ENCODE measurements around the gene ECI2.
"Not testable (repeated sequence)": the region's sequence is repeated elsewhere in the genome, so short reads cannot be mapped to it uniquely, and the experiment has no call there.

The ECI2 gene

DNA sequence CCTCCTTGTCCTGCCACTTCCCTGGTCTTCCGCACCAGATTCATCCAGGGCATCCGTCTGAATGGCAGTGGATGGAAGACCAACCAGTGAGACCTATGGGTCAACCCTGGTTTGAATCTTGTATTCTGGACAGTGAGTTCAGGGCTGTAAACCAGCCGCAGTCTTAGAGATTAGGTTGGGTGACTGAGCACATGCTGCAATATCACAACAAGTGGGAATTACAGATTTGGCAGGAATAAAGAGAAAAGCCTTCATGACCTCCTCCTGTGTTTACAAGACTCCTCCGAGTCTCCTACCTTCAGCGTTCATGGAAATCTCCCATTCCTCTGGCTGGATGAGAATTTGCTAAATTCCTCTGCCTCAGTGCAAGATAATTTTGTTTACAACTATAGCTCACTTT is 9.9 kb downstream of the ECI2 start:
- Histone ChIP-seq H3K27me3 (ENCODE audit: control insufficient read depth, insufficient read depth, low read length) (no peaks in the 10 kb centered on the region), H3K4me3 (ENCODE audit: low read length) (no peak overlapping the region), H3K4me1 (ENCODE audit: control insufficient read depth, insufficient read depth, low read length) (no peaks in the 10 kb centered on the region), H3K9me3 (ENCODE audit: control insufficient read depth, insufficient read depth, low read length) (no peaks in the 10 kb centered on the region), H3K36me3 (ENCODE audit: control insufficient read depth, insufficient read depth, low read length) (peaks cover 21% of the 10 kb centered on the region; the same call in 1 of the 2 replicates), H3K27ac (ENCODE audit: low read length) (no peak overlapping the region)
- no peak for DNase-seq (ENCODE audit: low read depth, low spot score)
- no CpG with 5 or more reads among the region's 5 CpGs for WGBS (ENCODE audit: insufficient coverage, insufficient read length)

DNA sequence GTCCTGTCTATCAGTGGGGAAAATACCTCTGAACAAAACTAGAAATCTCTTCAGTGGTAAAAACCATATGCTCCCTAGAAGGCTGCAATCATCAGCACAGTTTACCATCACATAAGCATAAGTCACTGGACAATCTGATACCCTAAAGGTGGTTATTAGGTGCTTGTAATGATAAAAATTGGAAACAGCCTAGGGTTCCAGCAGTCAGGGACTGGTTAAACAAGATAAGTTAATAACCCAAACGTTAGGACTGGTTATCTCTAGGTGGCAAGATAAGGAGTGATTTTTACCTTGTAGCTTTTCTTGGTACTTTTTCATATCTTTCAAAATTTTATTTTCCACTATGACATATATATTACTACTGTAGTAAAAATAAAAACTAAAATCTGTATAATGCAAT is 11.0 kb downstream of the ECI2 start:
- H3K9me3 ChIP-seq (ENCODE audit: control insufficient read depth, insufficient read depth, low read length): no peaks in the 10 kb centered on the region
- no peaks in the 10 kb centered on the region for H3K27me3 ChIP-seq (ENCODE audit: control insufficient read depth, insufficient read depth, low read length)
- H3K27ac ChIP-seq (ENCODE audit: low read length): no peak overlapping the region
- H3K4me3 ChIP-seq (ENCODE audit: low read length): no peak overlapping the region
- WGBS (ENCODE audit: insufficient coverage, insufficient read length): no CpG with 5 or more reads among the region's 1 CpG
- H3K36me3 ChIP-seq (ENCODE audit: control insufficient read depth, insufficient read depth, low read length): peaks cover 16% of the 10 kb centered on the region; the same call in 1 of the 2 replicates
- DNase-seq (ENCODE audit: low read depth, low spot score): no peak
- no peaks in the 10 kb centered on the region for H3K4me1 ChIP-seq (ENCODE audit: control insufficient read depth, insufficient read depth, low read length)

GRCh38 chr6:4115741-4116140 is 19.6 kb downstream of the ECI2 start:
- peaks cover 11% of the 10 kb centered on the region; the same call in 1 of the 2 replicates for H3K36me3 ChIP-seq (ENCODE audit: control insufficient read depth, insufficient read depth, low read length)
- WGBS (ENCODE audit: insufficient coverage, insufficient read length): no CpG with 5 or more reads among the region's 4 CpGs
- no peak overlapping the region for H3K27ac ChIP-seq (ENCODE audit: low read length)
- no peaks in the 10 kb centered on the region for H3K27me3 ChIP-seq (ENCODE audit: control insufficient read depth, insufficient read depth, low read length)
- DNase-seq (ENCODE audit: low read depth, low spot score): no peak
- H3K4me3 ChIP-seq (ENCODE audit: low read length): no peak overlapping the region
- H3K4me1 ChIP-seq (ENCODE audit: control insufficient read depth, insufficient read depth, low read length): no peaks in the 10 kb centered on the region
- no peaks in the 10 kb centered on the region for H3K9me3 ChIP-seq (ENCODE audit: control insufficient read depth, insufficient read depth, low read length)

GRCh38 chr6:4114123-4114522 is 21.3 kb downstream of the ECI2 start:
- H3K27ac ChIP-seq (ENCODE audit: low read length): no peak overlapping the region
- no peaks in the 10 kb centered on the region for H3K27me3 ChIP-seq (ENCODE audit: control insufficient read depth, insufficient read depth, low read length)
- WGBS (ENCODE audit: insufficient coverage, insufficient read length): no CpG with 5 or more reads among the region's 3 CpGs
- no peak for DNase-seq (ENCODE audit: low read depth, low spot score)
- no peak overlapping the region for H3K4me3 ChIP-seq (ENCODE audit: low read length)
- peaks cover 5% of the 10 kb centered on the region; the same call in 1 of the 2 replicates for H3K36me3 ChIP-seq (ENCODE audit: control insufficient read depth, insufficient read depth, low read length)
- no peaks in the 10 kb centered on the region for H3K9me3 ChIP-seq (ENCODE audit: control insufficient read depth, insufficient read depth, low read length)
- H3K4me1 ChIP-seq (ENCODE audit: control insufficient read depth, insufficient read depth, low read length): no peaks in the 10 kb centered on the region

DNA sequence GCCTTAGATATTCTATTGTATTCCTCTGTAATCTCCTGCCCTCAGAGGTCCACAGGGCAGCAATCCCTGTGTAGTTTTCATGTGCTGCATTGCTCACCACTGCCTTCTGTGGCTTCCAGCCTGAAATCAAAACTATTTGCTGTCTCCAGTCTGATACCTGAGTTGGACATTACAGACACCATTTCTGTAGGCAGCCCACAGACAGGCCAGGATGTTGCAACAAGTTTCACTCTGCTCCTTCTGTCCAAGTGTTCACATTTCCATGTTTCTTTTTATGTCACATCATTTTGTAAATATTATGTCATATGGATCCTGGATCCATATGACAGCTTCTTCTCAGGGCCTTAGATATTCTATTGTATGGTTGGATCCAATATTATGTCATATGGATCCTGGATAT is 21.7 kb downstream of the ECI2 start:
- Histone ChIP-seq H3K9me3 (ENCODE audit: control insufficient read depth, insufficient read depth, low read length) (no peaks in the 10 kb centered on the region), H3K4me3 (ENCODE audit: low read length) (no peak overlapping the region), H3K27me3 (ENCODE audit: control insufficient read depth, insufficient read depth, low read length) (no peaks in the 10 kb centered on the region), H3K27ac (ENCODE audit: low read length) (no peak overlapping the region), H3K36me3 (ENCODE audit: control insufficient read depth, insufficient read depth, low read length) (peaks cover 3% of the 10 kb centered on the region; the same call in 1 of the 2 replicates), H3K4me1 (ENCODE audit: control insufficient read depth, insufficient read depth, low read length) (no peaks in the 10 kb centered on the region)
- no peak for DNase-seq (ENCODE audit: low read depth, low spot score)

- no peaks in the 10 kb centered on the region for H3K4me1 ChIP-seq (ENCODE audit: control insufficient read depth, insufficient read depth, low read length)
- H3K9me3 ChIP-seq (ENCODE audit: control insufficient read depth, insufficient read depth, low read length): no peaks in the 10 kb centered on the region
- no CpG with 5 or more reads among the region's 3 CpGs for WGBS (ENCODE audit: insufficient coverage, insufficient read length)
- H3K27ac ChIP-seq (ENCODE audit: low read length): no peak overlapping the region
- no peak for DNase-seq (ENCODE audit: low read depth, low spot score)
- H3K4me3 ChIP-seq (ENCODE audit: low read length): no peak overlapping the region
- H3K27me3 ChIP-seq (ENCODE audit: control insufficient read depth, insufficient read depth, low read length): no peaks in the 10 kb centered on the region
- H3K36me3 ChIP-seq (ENCODE audit: control insufficient read depth, insufficient read depth, low read length): no peaks in the 10 kb centered on the region
These were observed 23.0 kb downstream of the ECI2 start for GRCh38 chr6:4112366-4112765.

- H3K27me3 ChIP-seq (ENCODE audit: control insufficient read depth, insufficient read depth, low read length); H3K36me3 ChIP-seq (ENCODE audit: control insufficient read depth, insufficient read depth, low read length); H3K4me3 ChIP-seq (ENCODE audit: low read length); DNase-seq (ENCODE audit: low read depth, low spot score); H3K9me3 ChIP-seq (ENCODE audit: control insufficient read depth, insufficient read depth, low read length); H3K4me1 ChIP-seq (ENCODE audit: control insufficient read depth, insufficient read depth, low read length); H3K27ac ChIP-seq (ENCODE audit: low read length): not testable (repeated sequence)
- WGBS (ENCODE audit: insufficient coverage, insufficient read length): no CpG with 5 or more reads among the region's 4 CpGs
These were observed 26.0 kb downstream of the ECI2 start for GRCh38 chr6:4109363-4109815.

GRCh38 chr6:4108561-4109093 is 26.7 kb downstream of the ECI2 start:
- no peak for DNase-seq (ENCODE audit: low read depth, low spot score)
- H3K4me1 ChIP-seq (ENCODE audit: control insufficient read depth, insufficient read depth, low read length): no peaks in the 10 kb centered on the region
- no peaks in the 10 kb centered on the region for H3K9me3 ChIP-seq (ENCODE audit: control insufficient read depth, insufficient read depth, low read length)
- H3K36me3 ChIP-seq (ENCODE audit: control insufficient read depth, insufficient read depth, low read length): no peaks in the 10 kb centered on the region
- no peak overlapping the region for H3K4me3 ChIP-seq (ENCODE audit: low read length)
- no CpG with 5 or more reads among the region's 9 CpGs for WGBS (ENCODE audit: insufficient coverage, insufficient read length)
- no peaks in the 10 kb centered on the region for H3K27me3 ChIP-seq (ENCODE audit: control insufficient read depth, insufficient read depth, low read length)
- no peak overlapping the region for H3K27ac ChIP-seq (ENCODE audit: low read length)

DNA sequence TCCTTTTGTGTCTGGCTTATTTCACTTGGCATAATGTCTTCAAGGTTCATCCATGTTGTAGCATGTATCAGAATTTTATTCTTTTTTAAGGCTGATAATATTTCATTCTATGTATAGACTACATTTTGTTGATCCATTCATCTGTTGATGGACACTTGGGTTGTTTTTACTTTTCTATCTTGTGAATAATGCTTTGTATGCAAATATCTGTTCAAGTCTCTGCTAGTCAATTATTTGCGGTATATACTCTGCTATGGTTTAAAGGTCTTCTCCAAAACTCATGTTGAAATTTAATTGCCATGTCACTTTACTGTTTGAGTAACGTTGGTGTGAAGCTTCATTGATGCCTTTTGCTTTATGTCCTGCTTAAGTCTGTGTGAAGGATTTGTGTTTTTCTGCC is 27.5 kb downstream of the ECI2 start:
- Histone ChIP-seq H3K27ac (ENCODE audit: low read length) (no peak overlapping the region), H3K4me3 (ENCODE audit: low read length) (no peak overlapping the region), H3K36me3 (ENCODE audit: control insufficient read depth, insufficient read depth, low read length) (no peaks in the 10 kb centered on the region), H3K27me3 (ENCODE audit: control insufficient read depth, insufficient read depth, low read length) (no peaks in the 10 kb centered on the region), H3K4me1 (ENCODE audit: control insufficient read depth, insufficient read depth, low read length) (no peaks in the 10 kb centered on the region), H3K9me3 (ENCODE audit: control insufficient read depth, insufficient read depth, low read length) (no peaks in the 10 kb centered on the region)
- no peak for DNase-seq (ENCODE audit: low read depth, low spot score)
- WGBS (ENCODE audit: insufficient coverage, insufficient read length): no CpG with 5 or more reads among the region's 2 CpGs

DNA sequence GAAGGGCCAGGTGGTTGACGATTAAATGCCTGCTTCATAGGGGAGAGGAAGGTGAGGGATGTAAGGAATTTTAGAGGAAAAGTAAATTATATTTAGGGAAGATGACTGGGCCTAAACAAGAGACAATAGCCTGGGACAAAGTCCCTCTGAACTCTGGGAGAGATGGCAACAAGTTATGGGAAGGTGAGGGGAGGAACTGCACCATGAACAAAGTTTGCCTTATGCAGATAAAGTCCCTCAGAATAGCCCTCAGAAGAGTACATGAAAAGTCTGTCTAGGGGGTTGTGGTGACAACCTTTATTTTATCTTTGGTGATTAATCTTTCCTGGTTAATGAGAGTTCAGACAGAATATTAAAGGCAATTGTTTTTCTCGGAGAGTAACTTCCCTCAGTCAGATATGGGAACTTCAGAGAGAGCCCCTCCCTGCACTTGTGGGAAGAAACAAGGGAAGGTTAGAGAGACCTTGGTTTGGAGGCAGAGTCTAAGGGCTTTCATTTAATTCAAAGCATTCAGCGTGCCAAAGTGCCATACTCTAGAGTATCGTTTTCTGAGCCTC is 29.3 kb downstream of the ECI2 start:
- Histone ChIP-seq H3K27ac (ENCODE audit: low read length) (no peak overlapping the region), H3K4me3 (ENCODE audit: low read length) (no peak overlapping the region), H3K27me3 (ENCODE audit: control insufficient read depth, insufficient read depth, low read length) (no peaks in the 10 kb centered on the region), H3K36me3 (ENCODE audit: control insufficient read depth, insufficient read depth, low read length) (no peaks in the 10 kb centered on the region), H3K9me3 (ENCODE audit: control insufficient read depth, insufficient read depth, low read length) (no peaks in the 10 kb centered on the region), H3K4me1 (ENCODE audit: control insufficient read depth, insufficient read depth, low read length) (no peaks in the 10 kb centered on the region)
- WGBS (ENCODE audit: insufficient coverage, insufficient read length): 100% methylated on average over 1 of the region's 4 CpGs
- DNase-seq (ENCODE audit: low read depth, low spot score): no peak

DNA sequence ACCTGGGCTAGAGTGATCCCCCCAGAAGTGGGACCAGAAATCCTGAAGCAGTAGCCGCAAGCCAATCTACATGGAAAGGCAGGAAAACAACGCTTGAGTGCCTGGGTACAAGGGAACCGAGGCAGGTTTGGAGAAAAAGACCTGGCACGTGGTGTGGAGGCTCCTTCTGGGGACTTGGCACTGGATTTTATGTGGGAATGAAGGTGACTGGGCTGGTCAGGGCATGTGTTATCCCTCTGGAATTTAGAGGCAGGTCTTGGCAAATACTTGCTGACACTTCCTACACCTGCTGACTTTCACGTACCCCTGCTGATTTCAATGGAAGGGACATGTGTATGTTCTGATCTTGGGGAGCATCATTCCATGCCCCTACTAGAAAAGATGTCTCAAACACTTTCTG is 31.4 kb downstream of the ECI2 start:
- H3K4me1 ChIP-seq (ENCODE audit: control insufficient read depth, insufficient read depth, low read length): no peaks in the 10 kb centered on the region
- DNase-seq (ENCODE audit: low read depth, low spot score): no peak

More for the DNA sequence above, 31.4 kb downstream of the ECI2 start:
- Histone ChIP-seq H3K4me3 (ENCODE audit: low read length) (no peak overlapping the region), H3K27ac (ENCODE audit: low read length) (no peak overlapping the region), H3K27me3 (ENCODE audit: control insufficient read depth, insufficient read depth, low read length) (no peaks in the 10 kb centered on the region), H3K9me3 (ENCODE audit: control insufficient read depth, insufficient read depth, low read length) (no peaks in the 10 kb centered on the region), H3K36me3 (ENCODE audit: control insufficient read depth, insufficient read depth, low read length) (no peaks in the 10 kb centered on the region)
- no CpG with 5 or more reads among the region's 5 CpGs for WGBS (ENCODE audit: insufficient coverage, insufficient read length)

Measured in iPS DF 6.9 (cell line).